Central memory CD4-positive, alpha-beta T cell (primary cell): ENCODE measurements around the gene TNFAIP8L1.
"Not testable (repeated sequence)": the region's sequence is repeated elsewhere in the genome, so short reads cannot be mapped to it uniquely, and the experiment has no call there.

Experiments used
- DNase-seq: peaks from one replicate; pipeline ENCODE4 v3.0.0; 2022

The TNFAIP8L1 gene

DNA sequence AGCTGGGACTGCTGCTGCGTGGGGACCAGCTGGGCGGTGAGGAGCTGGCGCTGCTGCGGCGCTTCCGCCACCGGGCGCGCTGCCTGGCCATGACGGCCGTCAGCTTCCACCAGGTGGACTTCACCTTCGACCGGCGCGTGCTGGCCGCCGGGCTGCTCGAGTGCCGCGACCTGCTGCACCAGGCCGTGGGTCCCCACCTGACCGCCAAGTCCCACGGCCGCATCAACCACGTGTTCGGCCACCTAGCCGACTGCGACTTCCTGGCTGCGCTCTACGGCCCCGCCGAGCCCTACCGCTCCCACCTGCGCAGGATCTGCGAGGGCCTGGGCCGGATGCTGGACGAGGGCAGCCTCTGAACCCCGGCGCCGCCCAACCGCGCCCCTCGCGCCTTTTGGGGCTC, 12.8 kb downstream of the TNFAIP8L1 start:
- no peak for DNase-seq

DNA sequence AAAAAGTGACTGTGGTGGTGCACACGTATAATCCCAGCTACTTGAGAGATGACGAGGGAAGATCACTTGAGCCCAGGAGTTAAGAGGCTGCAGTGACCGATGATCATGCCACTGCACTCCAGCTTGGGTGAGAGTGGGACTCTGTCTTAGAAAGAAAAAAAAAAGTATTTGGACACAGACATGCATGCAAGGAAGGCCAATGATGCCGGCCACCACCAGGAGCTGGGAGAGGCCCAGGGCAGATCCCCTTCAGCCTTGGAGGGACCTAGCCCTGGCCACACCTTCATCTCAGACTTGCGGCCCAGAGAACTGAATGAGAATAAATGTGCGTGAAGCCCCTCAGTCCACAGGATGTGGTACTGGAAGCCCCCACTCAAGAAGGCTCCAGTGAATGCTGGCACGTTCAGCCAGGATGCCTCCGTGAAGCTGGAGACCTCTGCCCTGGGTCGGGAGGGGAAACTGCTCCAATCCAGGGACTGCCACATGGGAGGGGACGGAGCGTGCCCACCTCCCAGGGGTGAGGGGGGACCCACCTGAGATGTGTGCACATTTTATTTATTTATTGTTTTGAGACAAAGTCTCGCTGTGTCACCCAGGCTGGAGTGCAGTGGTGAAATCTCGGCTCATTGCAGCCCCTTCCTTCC, 14.6 kb downstream of the TNFAIP8L1 start:
- no peak for DNase-seq

DNA sequence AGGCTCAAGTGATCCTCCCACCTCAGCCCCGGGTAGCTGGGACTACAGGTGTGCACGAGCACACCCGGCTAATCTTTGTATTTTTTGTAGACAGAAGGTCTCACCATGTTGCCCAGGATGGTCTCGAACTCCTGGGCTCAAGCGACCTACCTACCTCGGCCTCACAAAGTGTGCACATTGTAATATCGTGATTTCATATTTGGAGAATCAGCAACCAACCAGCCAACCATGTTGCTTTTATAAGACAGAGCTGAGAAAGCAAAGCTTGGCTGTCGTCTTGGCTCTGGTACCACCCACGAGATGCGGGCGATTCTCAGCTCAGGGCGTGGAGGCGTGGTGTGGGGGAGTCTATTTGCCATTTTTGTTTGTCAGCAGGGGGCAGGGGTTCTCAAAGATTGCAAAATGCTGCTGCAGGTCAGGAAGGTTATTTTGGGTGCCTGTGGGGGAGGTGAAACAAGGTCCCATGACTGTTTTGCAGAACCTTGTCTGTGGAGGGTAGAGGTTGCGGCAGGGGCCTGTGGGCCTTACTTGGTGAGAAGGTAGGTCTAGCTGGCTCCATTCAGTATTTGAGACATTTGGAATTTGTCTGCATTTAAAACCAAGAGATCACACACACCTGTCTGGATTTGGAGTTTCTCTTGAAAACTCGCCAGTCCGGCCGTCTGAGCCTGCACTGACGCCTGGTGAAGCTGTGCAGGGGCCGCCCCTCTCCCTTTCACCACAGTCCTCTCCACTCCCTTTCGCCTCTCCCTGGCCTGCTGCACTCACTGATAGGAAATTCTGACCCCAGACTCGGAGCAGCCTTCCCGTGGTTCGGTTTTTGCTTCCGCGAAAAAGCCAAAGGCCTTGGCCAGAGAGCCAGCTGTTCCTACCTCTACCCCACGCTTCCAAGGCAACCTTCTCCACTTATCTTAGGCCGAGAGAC, 15.4 kb downstream of the TNFAIP8L1 start:
- no peak for DNase-seq

DNA sequence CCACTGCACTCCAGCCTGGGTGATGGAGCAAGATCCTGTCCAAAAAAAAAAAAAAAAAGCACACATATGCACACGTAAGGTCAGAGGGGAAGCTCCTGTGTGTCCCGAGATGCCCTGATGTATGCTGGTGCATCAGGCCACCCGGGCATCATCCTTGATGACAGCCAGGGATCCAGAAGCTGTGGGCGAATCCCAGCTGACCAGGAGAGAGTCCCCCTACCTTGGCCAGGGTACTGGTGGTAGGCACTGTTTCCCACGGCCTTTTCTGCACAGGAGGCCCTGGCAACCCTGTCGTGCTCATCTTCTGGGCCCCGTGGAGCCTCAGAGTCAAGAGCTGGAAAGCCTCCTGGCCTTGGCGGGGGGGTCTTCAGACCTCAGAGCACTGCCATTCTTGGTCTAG, 16.8 kb downstream of the TNFAIP8L1 start:
- DNase-seq, result no peak

DNA sequence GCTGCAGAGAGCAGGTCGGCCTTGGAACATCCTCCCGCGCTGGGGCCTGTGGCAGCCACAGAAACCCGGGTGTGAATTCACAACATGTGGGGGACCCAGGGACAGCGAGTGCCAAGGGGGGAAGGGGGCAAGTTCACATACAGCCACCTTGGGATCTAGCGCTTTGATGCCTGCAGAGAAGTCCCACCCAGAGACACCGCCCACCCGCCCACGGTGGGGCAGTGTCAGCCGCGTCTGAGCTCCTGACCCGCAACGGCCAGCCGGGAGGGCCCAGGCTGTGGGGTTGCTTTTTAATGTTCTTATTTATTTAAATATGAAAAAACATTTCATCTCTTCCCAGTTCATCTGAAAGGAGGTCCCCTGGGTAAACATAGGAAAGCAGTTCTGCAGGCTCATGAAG, 17.9 kb downstream of the TNFAIP8L1 start:
- DNase-seq, result no peak

DNA sequence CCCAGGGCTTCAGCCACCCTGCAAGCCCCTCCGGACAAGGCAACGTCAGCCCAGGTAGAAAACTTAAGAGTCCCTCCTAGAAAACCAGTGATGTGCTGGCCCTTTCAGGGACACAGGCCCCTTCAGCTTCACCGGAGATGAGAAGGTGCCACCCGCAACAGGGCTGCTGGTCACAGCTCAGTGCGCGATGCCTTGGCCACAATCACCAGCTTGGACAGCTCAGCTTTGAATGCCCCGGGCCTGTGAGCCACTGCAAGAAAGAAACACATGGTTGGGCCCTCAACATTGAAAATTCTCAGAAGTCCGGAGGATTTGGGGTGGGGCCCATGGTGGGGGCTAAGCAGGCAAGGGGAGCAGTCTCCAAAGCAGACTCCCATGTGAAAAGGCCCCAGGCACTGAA, 18.5 kb downstream of the TNFAIP8L1 start:
- no peak for DNase-seq

DNA sequence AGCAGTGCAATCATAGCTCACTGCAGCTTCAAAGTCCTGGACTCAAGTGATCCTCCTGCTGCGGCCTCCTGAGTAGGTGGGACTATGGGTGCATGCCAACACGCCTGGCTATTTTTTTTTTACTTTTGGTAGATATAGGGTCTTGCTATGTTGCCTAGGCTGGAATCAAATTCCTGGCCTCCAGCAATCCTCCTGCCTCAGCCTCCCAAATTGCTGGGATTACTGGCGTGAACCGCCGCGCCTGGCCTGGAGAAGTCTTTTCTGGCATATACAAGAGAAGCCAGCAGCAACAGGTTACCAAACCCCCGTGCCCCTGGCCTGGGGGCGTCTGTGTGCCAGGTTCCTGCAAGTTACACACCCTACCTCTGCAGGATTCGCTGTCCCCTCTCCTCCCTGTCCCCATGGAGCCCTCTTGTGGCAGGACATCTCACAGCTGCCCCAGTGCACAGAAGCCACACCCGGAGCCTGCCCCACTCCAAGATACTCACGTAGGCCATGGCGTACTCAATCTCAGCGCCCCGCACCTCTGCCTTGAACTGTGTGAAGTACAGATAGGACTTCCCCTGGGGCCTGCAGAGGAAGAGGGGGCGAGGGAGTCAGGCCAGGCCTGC, 21.0 kb downstream of the TNFAIP8L1 start:
- no peak for DNase-seq

DNA sequence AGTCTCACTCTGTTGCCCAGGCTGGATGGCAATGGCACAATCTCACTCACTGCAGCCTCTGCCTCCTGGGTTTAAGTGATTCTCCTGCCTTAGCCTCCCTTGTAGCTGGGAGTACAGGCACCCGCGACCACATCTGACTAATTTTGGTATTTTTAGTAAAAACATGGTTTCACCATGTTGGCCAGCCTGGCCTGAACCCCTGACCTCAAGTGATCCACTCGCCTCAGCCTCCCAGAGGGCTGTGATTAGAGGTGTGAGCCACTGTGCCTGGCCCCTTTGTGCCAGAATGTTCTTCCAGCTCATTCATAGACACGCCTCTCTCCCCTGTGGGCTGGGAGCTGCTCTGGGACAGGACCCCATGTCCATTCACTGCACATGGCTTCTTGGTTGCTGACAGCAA, 21.7 kb downstream of the TNFAIP8L1 start:
- no peak for DNase-seq

DNA sequence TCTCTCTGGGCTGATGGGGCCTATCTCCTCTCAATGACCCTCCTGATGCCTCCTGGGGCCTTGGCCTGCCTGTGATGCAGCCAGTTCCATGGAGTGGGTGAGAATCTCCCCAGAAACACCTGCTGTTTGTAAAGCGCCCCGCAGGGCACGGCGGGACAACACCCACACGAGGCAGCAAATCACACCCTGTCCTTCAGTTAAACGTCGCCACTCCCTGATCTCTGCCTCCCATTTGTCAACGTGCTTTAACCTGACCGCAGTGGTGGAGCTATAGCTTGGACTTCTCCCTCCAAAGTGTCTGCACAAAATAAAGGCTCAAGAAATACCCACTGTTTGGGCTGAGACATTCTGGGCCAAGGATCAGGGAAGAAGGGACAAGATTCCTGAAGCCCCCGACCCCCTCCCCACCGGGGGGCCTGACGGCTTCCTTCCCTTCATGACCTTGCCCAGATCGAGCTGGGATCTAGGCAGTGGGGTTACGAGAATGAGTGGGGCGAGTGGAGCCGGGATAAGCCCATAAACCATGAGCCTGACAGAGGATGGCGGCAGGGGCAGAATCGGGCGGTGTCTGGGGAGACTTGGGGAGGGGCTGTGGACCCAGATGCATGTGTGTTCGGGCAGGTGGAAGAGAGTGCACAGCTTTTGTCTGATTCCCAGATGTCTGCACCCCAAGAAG, 22.8 kb downstream of the TNFAIP8L1 start:
- DNase-seq, result no peak

DNA sequence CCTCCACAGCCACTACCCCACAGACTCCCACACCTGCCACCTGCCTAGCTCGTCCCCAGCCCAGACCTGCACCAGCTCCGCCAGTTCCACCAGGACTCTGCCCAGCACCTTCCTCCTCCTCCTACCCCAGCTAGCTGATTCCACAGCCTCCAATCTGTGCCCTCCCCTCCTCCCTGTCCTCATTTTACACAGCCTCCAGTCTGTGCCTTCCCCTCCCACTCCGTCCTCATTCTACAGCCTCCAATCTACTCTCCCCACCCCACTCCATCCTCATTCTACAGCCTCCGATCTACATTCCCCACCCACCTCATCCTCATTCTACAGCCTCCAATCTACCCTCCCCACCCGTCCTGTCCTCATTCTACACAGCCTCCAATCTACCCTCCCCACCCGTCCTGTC, 23.5 kb downstream of the TNFAIP8L1 start:
- DNase-seq, result no peak

DNA sequence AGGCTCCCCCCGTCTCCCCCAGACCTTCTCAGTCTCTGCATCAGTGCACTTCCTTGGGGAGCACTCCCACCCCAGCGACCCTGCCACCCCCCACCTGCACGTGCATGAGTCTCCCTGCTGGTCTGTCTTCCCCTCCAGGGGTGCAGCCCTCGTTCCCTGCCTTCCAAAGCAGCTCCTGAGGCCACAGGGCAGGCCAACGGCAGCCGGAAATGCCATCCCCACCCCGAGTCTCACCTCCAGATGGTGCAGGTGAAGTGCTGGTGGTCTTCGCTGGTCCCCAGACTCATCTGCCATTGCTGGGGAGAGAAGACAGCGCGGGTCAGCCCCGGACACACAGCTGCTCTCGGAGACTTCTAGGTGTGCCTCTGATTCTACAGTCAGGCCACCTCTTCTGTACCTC, 25.3 kb downstream of the TNFAIP8L1 start:
- no peak for DNase-seq

DNA sequence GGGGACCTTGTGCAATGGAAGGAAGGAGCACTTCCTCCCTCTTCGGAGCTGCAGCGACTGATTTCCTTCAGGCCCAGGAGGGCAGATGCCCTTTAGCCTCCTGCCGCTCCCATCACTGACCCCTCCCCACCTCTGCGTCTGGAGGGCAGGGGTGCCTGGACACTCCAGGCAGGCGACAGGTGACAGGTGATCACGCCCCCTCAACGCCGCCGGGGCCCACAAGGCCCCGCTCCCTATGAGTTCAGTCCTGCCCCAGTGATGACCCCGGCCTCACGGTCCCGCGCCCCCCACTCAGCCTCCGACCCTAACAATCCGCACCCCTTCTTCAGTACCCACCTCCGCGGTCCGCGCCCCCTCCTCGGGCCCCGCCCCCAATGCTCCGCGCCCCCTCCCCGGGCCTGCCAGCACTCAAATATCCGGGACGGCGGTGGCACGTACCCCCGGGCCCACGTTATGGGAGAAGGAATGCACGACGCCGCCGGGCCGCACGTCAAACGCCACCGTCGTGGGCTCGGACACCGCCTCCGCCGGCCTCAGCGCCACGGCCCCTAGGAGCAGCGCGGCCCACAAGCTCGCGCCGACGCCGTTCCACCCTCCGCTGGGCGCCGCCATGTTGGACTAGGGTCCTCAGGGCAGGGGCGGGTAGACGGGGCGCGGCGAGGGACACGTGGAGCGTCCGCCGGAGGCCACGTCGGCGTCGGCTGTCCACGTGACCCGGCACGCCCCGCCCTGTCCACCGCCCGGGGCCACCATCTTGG, 30.6 kb downstream of the TNFAIP8L1 start, which contains the start of gene MYDGF:
TSS of gene MYDGF (minus strand) at position 620 of the 758 bp plus-strand sequence. CDS start at position 612, 8 bp downstream.
- DNase-seq, result peak; percentile 90

DNA sequence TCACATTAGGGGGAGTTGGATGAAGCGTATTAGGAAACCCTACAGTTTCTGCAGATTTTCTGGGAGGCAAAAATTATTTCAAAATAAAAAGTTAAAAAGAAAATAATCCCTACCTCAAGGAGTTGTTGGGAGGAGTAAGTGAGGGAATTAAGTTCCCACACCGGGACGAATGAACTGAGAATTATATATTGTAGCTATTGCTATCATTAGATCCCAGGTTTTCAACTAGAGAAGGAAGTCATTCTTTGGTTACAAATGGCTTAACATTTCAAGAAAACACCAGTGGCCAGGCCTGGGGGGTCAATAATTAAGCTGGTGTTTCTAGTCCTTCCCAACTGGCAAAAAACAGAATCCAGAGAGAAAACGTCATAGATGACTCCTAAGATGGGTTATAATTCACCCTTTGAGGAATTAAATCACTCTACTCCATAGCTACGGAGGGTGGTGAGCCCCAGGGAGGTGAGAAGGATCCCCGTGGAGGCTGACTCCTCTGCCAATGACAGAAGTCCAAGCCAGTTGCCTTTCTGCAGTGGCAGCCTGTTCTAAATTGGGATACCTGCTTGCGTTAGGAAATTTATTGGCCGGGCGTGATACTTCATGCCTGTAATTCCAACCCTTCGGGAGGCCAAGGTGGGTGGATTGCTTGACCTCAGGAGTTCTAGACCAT, 32.0 kb downstream of the TNFAIP8L1 start:
- no peak for DNase-seq

DNA sequence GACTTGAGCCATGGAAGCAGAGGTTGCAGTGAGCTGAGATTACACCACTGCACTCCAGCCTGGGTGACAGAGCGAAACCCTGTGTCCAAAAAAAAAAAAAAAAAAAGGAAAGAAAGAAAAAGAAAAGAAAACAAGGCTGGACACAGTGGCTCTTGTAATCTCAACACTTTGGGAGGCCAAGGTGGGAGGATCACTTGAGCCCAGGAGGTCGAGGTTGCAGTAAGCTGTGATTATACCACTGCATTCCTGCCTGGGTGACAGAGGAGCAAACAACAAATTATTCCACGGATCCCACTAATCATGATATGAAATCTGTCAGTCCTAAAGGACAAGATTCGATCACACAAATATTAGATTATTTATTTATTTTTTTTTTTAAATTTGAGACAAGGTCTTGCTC, 33.9 kb downstream of the TNFAIP8L1 start:
- no peak for DNase-seq

DNA sequence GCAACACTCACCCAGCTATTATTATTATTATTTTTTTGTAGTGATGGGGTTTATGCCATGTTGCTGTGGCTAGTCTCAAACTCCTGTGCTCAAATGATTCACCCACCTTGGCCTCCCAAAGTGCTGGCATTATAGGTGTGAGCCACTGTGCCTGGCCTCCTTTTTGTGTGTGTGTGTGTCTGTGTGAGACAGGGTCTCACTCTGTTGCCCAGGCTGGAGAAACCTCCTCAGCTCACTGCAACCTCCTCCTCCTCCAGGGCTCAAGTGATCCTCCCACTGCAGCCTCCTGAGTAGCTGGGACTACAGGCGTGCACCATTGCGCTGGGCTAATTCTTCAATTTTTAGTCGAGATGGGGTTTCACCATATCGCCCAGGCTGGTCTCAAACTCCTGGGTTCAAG, 34.4 kb downstream of the TNFAIP8L1 start:
- DNase-seq, result no peak

DNA sequence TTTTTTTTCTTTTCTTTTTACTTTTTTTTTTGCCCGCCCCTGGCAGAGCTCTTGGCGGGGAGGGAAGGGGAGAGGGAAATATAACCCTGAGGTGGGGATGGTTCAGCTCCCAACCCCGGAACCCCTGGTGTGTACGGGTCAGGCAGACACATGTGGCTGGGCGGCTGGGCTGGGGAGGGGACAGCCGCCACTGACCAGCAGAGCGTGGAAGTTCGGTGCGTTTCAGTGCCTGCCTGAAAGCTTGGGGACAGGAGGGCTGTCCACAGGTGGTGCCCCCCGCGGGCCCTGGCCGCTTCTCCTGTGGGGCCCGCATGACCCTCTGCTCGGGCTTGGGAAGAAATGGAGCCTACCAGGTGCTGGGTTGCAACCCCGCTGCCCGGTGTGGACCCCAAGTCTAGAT, 36.0 kb downstream of the TNFAIP8L1 start:
- DNase-seq, result no peak

DNA sequence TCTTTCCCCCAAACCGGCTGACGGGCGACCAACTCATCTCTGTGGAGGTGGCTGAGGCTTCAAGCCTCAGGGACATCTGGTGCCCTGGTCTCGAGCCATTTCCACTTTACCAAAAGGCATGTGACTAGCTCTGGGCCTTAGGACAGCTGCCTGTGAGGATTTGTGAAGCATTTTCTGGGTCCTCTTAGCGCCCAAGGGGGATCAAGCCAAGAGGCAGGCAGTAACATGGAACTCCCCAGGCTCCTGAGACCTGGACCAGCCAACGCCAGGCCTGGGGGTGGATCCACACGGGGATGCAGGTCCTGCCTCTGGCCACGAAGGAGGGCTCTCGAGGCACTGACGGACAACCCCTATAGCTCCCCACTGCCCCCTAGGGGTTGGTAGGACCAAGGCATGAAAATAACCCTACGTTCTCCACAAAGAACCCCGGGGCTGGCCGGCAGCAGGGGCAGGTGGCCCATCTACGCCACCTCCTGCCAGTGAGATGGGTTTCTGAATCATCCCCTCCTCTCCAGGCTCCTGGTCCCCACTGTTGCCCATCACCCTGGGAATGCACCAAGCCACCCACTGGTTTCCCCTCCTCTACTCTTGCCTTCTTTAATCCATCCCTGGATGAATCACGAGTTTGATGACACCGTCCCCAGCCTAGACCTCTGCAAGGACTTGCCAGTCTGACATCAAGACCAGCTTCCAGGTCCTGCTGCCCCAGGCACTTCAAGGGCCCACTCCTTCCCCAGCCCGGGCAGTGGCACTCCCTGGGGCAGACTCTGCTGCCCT, 37.8 kb downstream of the TNFAIP8L1 start:
- DNase-seq, result no peak

DNA sequence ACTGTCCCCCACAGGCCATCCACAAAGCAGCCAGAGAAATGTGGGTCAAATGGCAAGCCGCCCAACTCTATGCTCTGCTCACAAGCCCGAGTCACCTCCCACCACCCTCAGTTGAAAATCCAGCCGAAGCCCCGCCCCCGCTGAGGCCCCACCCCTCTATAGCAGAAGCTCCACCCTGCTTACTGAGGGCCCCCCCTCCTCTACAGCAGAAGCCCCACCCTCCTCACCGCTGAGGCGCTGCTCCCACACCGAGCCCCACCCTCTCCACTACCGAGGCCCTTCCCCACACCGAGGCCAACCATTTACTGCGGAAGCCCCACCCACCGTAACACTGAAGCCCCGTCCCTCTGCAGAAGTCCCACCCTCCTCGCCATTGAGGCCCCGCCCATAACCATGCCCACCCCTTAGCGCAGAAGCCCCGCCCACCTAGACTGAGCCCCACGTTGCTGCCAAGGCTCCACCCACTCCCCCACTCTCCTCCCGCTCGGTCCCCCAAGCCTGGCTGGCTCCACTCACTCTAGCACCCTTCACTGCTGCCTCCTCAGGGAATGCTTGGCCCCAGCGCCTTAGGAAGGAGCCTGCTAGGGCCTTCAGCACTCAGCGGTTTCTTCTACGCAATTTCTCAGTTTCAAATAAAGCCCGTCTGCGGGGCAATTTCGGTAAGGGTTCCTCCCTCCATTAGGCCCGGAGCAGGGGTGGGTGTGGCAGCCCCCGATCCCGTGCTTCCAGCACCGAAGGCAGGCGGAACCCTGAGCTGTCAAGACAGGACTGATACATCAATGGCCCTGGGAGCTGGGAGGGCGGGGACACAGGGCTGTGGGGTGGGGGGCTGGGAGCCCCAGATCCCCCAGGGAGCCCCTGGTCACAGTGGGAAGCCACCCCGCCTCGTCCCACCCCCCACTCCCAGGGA, 39.8 kb downstream of the TNFAIP8L1 start:
- DNase-seq, result no peak

DNA sequence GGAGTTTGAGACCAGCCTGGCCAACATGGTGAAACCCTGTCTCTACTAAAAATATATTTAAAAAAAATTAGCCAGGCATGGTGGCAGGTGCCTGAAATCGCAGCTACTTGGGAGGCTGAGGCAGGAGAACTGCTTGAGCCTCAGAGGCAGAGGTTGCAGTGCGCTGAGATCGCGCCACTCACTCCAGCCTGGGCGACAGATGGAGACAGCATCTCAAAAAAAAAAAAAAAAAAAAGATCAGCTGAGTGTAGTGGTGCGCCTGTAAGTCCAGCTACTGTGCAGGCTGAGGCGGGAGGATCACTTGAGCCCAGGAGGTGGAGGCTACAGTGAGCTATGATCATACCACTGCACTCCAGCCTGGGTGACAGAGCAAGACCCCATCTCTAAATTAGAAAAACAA, 40.7 kb downstream of the TNFAIP8L1 start:
- DNase-seq, result not testable (repeated sequence)
